Measurements from ENCODE around the gene ACBD7. TPM values are rescaled to one million over a fixed set of nuclear protein-coding genes. Genes with fewer than 3 reads are reported as not detected.

The ACBD7 gene
- total and polyA plus RNA-seq, 2 donors (not counting 1 experiment from before 2014, with no cell fraction given), result 0.09 to 0.54 TPM

DNA sequence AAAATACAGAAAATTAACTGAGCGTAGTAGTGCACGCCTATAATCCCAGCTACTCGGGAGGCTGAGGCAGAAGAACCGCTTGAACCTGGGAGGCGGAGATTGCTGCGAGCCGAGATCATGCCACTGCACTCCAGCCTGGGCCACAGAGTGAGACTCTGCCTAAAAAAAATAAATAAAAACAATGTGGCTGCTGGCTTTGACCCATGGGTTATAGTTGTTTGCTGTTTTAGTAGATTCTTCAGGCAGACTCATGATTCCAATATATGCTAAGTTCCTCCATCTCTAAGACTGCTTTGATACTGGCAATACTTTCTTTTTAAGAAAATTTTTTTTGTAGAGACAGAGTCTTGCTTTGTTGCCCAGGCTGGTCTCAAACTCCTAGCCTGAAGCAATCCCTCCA lies 36.5 kb downstream of the ACBD7 start:
- H3K27me3 Mint-ChIP-seq, result peaks cover 9% of the 10 kb centered on the region
- Histone ChIP-seq H3K4me3 (ENCODE audit: control extremely low read depth in 1 of 5, extremely low read depth in 1 of 5, insufficient read depth in 1 of 5, low read depth in 2 of 5, low read length in 4 of 5) (no peak overlapping the region), H3K27ac (ENCODE audit: low read length in 2 of 2) (no peak overlapping the region), H3K9me3 (ENCODE audit: control extremely low read depth in 1 of 3, control insufficient read depth in 2 of 3, insufficient read depth in 1 of 3, low read length in 2 of 3) (no peaks in the 10 kb centered on the region), H3K9ac (ENCODE audit: low read length) (no peak overlapping the region), H4K20me1 (ENCODE audit: control insufficient read depth, insufficient read depth, low read length, poor library complexity, severe bottlenecking) (no peaks in the 10 kb centered on the region), H3K4me1 (ENCODE audit: control insufficient read depth in 2 of 2, insufficient read depth in 2 of 2, low read length in 2 of 2) (no peaks in the 10 kb centered on the region), H3K79me2 (ENCODE audit: control insufficient read depth, insufficient read depth, low read length) (no peaks in the 10 kb centered on the region), H3K4me2 (replicated peaks; ENCODE audit: low read depth, low read length, poor library complexity, severe bottlenecking) (no peak overlapping the region), H3K27me3 (replicated peaks in 1 of 4; ENCODE audit: control extremely low read depth in 1 of 4, control insufficient read depth in 3 of 4, insufficient read depth in 4 of 4, low read length in 3 of 4) (no peaks in the 10 kb centered on the region), H2AFZ (ENCODE audit: insufficient read depth, low read depth, low read length, poor library complexity, severe bottlenecking) (no peak overlapping the region), H3K36me3 (replicated peaks in 1 of 2; ENCODE audit: control extremely low read depth in 1 of 2, control insufficient read depth in 1 of 2, extremely low read depth in 1 of 2, insufficient read depth in 2 of 2, low read length in 1 of 2) (no peaks in the 10 kb centered on the region)
- H3K4me3 Mint-ChIP-seq, result no peak overlapping the region
- ChIA-PET POLR2A (no interaction called here), CTCF (no interaction called here)
- no peak for DNase-seq
- WGBS (ENCODE audit: insufficient coverage), result 91% methylated on average over 7 of the region's 7 CpGs
- ATAC-seq (ENCODE audit: low read depth), result no peak
- H3K9me3 Mint-ChIP-seq (ENCODE audit: insufficient read depth), result no peaks in the 10 kb centered on the region
- intact Hi-C loops (cut with micrococcal nuclease), result no loop called here
- H3K4me1 Mint-ChIP-seq, result no peaks in the 10 kb centered on the region
- no peak for TF ChIP-seq EZH2 (IDR thresholded peaks at IDR 0.05; ENCODE audit: borderline replicate concordance, insufficient read depth, low read depth, low read length, poor library complexity, severe bottlenecking)
- no peak overlapping the region for H3K27ac Mint-ChIP-seq

DNA sequence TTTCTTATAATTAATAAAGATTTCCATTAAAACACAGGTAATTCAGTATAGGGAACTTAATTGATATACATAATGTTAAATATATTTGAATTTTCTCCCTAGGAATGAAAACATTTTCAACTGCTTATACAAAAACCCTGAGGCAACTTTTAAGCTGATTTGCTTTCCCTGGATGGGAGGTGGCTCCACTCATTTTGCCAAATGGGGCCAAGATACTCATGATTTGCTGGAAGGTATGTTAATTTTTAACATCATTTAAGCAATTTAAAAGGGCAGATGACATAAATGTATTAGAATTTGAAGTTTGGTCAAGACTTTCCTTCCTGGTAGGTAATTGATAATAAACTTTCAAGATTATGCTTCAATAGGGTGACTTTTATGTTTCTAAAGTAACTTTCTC lies 39.0 kb downstream of the ACBD7 start:
- ATAC-seq (ENCODE audit: low read depth), result no peak
- POLR2A ChIA-PET, result no interaction called here

More for the DNA sequence above, 39.0 kb downstream of the ACBD7 start:
- Mint-ChIP-seq H3K27ac (no peak overlapping the region), H3K4me3 (no peak overlapping the region), H3K27me3 (peaks cover 7% of the 10 kb centered on the region), H3K9me3 (ENCODE audit: insufficient read depth) (no peaks in the 10 kb centered on the region), H3K4me1 (no peaks in the 10 kb centered on the region)
- Histone ChIP-seq H3K79me2 (ENCODE audit: control insufficient read depth, insufficient read depth, low read length) (no peaks in the 10 kb centered on the region), H3K4me2 (replicated peaks; ENCODE audit: low read depth, low read length, poor library complexity, severe bottlenecking) (no peak overlapping the region), H3K27ac (ENCODE audit: low read length in 2 of 2) (no peak overlapping the region), H4K20me1 (ENCODE audit: control insufficient read depth, insufficient read depth, low read length, poor library complexity, severe bottlenecking) (no peaks in the 10 kb centered on the region), H3K4me3 (ENCODE audit: control extremely low read depth in 1 of 5, extremely low read depth in 1 of 5, insufficient read depth in 1 of 5, low read depth in 2 of 5, low read length in 4 of 5) (no peak overlapping the region), H2AFZ (ENCODE audit: insufficient read depth, low read depth, low read length, poor library complexity, severe bottlenecking) (no peak overlapping the region), H3K9ac (ENCODE audit: low read length) (no peak overlapping the region), H3K27me3 (replicated peaks in 1 of 4; ENCODE audit: control extremely low read depth in 1 of 4, control insufficient read depth in 3 of 4, insufficient read depth in 4 of 4, low read length in 3 of 4) (no peaks in the 10 kb centered on the region), H3K36me3 (replicated peaks in 1 of 2; ENCODE audit: control extremely low read depth in 1 of 2, control insufficient read depth in 1 of 2, extremely low read depth in 1 of 2, insufficient read depth in 2 of 2, low read length in 1 of 2) (no peaks in the 10 kb centered on the region), H3K4me1 (ENCODE audit: control insufficient read depth in 2 of 2, insufficient read depth in 2 of 2, low read length in 2 of 2) (no peaks in the 10 kb centered on the region), H3K9me3 (ENCODE audit: control extremely low read depth in 1 of 3, control insufficient read depth in 2 of 3, insufficient read depth in 1 of 3, low read length in 2 of 3) (no peaks in the 10 kb centered on the region)
- CTCF ChIA-PET, result interaction anchor here (0.8 kb wide), 1 partner anchor 68 kb away, joined by 3 read pairs; no protein-coding TSS in a partner anchor
- no peak for TF ChIP-seq EZH2 (IDR thresholded peaks at IDR 0.05; ENCODE audit: borderline replicate concordance, insufficient read depth, low read depth, low read length, poor library complexity, severe bottlenecking)
- TF ChIP-seq, protein P1, sequence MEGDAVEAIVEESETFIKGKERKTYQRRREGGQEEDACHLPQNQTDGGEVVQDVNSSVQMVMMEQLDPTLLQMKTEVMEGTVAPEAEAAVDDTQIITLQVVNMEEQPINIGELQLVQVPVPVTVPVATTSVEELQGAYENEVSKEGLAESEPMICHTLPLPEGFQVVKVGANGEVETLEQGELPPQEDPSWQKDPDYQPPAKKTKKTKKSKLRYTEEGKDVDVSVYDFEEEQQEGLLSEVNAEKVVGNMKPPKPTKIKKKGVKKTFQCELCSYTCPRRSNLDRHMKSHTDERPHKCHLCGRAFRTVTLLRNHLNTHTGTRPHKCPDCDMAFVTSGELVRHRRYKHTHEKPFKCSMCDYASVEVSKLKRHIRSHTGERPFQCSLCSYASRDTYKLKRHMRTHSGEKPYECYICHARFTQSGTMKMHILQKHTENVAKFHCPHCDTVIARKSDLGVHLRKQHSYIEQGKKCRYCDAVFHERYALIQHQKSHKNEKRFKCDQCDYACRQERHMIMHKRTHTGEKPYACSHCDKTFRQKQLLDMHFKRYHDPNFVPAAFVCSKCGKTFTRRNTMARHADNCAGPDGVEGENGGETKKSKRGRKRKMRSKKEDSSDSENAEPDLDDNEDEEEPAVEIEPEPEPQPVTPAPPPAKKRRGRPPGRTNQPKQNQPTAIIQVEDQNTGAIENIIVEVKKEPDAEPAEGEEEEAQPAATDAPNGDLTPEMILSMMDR (IDR thresholded peaks at IDR 0.05), result no peak
- DNase-seq, result no peak
- intact Hi-C loops (cut with micrococcal nuclease), result no loop called here
